HepG2 (cell line): ENCODE measurements around the gene CCDC183. TPM values are rescaled to one million over a fixed set of nuclear protein-coding genes. Genes with fewer than 3 reads are reported as not detected.

Experiments used
- CHCHD3 ChIP-seq: sonication (generic); formaldehyde crosslinking; IDR thresholded peaks from 2 replicates; pipeline ENCODE4 v1.8.0; 2022; ENCODE audit warnings: mild to moderate bottlenecking, missing genetic modification reagents, moderate library complexity
- GATA4 ChIP-seq: sonication (generic); IDR thresholded peaks from 2 replicates; pipeline ENCODE4 v1.6.1; 2016; ENCODE audit warnings: antibody characterized with exemption, low read depth, borderline replicate concordance
- HMGXB4 ChIP-seq, 2 experiments: sonication (generic) in 1 of 2; formaldehyde crosslinking in 1 of 2; IDR thresholded peaks; 2 replicates each; pipeline versions ENCODE4 v1.4.0 to v1.6.1; 2018 to 2020; ENCODE audit warnings: missing genetic modification reagents in 2 of 2, borderline replicate concordance in 1 of 2, low read depth in 1 of 2, mild to moderate bottlenecking in 1 of 2, missing biosample characterization in 1 of 2
- HOMEZ ChIP-seq: IDR thresholded peaks from 2 replicates; pipeline ENCODE4 v1.6.1; 2016; ENCODE audit warnings: low read depth
- ISX ChIP-seq: sonication (generic); formaldehyde crosslinking; conservative IDR thresholded peaks from 2 replicates; pipeline ENCODE4 v1.5.0; 2020; ENCODE audit warnings: missing genetic modification reagents
- MTF1 ChIP-seq: sonication (generic); formaldehyde crosslinking; IDR thresholded peaks from 2 replicates; pipeline ENCODE4 v1.5.0; 2020; ENCODE audit warnings: missing genetic modification reagents
- NPAS2 ChIP-seq: sonication (generic); formaldehyde crosslinking; IDR thresholded peaks from 2 replicates; pipeline ENCODE4 v1.8.0; 2022; ENCODE audit warnings: mild to moderate bottlenecking, missing genetic modification reagents, borderline replicate concordance
- SALL2 ChIP-seq: sonication (generic); formaldehyde crosslinking; IDR thresholded peaks from 2 replicates; pipeline ENCODE4 v1.8.1; 2023; ENCODE audit warnings: mild to moderate bottlenecking, missing genetic modification reagents, inconsistent platforms
- SPEN ChIP-seq: sonication (generic); formaldehyde crosslinking; IDR thresholded peaks from 2 replicates; pipeline ENCODE4 v1.5.1; 2020; ENCODE audit warnings: low read depth, mild to moderate bottlenecking, missing genetic modification reagents
- TBL1XR1 ChIP-seq: fragments of 150-350 bp; IDR thresholded peaks from 2 replicates; pipeline ENCODE4 v1.6.1; 2014; ENCODE audit warnings: borderline replicate concordance, low read length; ENCODE audit not compliant: partially characterized antibody
- ZBTB34 ChIP-seq: sonication (generic); formaldehyde crosslinking; IDR thresholded peaks from 2 replicates; pipeline ENCODE4 v1.8.0; 2022; ENCODE audit warnings: mild to moderate bottlenecking, missing genetic modification reagents
- ZNF792 ChIP-seq: IDR thresholded peaks from 2 replicates; pipeline ENCODE4 v1.6.1; 2016
- polyA plus RNA-seq, 8 experiments: library from polyadenylated mRNA; depleted of rRNA in 3 of 8; stranded (reverse) in 7 of 8; unstranded in 1 of 8; fragments of >200 nt; fragmentation: Illumina TruSeq in 4 of 8; extraction: Trizol in 4 of 8; gene quantifications; 2 replicates each; pipeline versions ENCODE4 v1.2.1 to v1.2.3, GENCODE V29; 2011 to 2016; ENCODE audit warnings: low read depth in 4 of 8, missing spikeins in 1 of 8, mixed read lengths in 1 of 8; ENCODE audit not compliant: insufficient read depth in 1 of 8
- total RNA-seq, 5 experiments: library from RNA; depleted of rRNA; stranded (reverse); fragments of >200 nt; fragmentation: Illumina TruSeq; extraction: Trizol; gene quantifications; 2 replicates each; pipeline ENCODE4 v1.2.3, GENCODE V29; 2016; ENCODE audit warnings: low read depth in 1 of 5
- TF ChIP-seq, protein P1 (sequence below): sonication (generic); formaldehyde crosslinking; IDR thresholded peaks from 2 replicates; pipeline ENCODE4 v1.4.0; 2020; ENCODE audit warnings: mild to moderate bottlenecking, missing genetic modification reagents, borderline replicate concordance
- TF ChIP-seq, protein P2 (sequence below): sonication (generic); formaldehyde crosslinking; IDR thresholded peaks from 2 replicates; pipeline ENCODE4 v1.8.1; 2023; ENCODE audit warnings: mild to moderate bottlenecking, missing genetic modification reagents

Gene CCDC183
- total and polyA plus RNA-seq, 2 of the 13 experiments (the other 11 are each of a cell fraction or from before 2014, with no cell fraction given) = 5.0 to 66.4 TPM

- TF ChIP-seq CHCHD3 (CRISPR knock-in tag) (no peak), NPAS2 (CRISPR knock-in tag) (no peak), MTF1 (no peak), SPEN (CRISPR knock-in tag) (peak; percentile 55; the same call in 1 of the 2 replicates), ZNF792 (CRISPR knock-in tag) (no peak; the same call in 1 of the 2 replicates), TBL1XR1 (no peak), ISX (CRISPR knock-in tag) (no peak), GATA4 (0 out of 2 replicates have a peak, but pooled peaks have one; percentile 19), HOMEZ (CRISPR knock-in tag) (no peak), SALL2 (CRISPR knock-in tag) (0 out of 2 replicates have a peak, but pooled peaks have one; percentile 29), ZBTB34 (CRISPR knock-in tag) (0 out of 2 replicates have a peak, but pooled peaks have one; percentile 26), HMGXB4 (CRISPR knock-in tag; IDR thresholded peaks at IDR 0.05; ENCODE audit: borderline replicate concordance in 1 of 2, low read depth in 1 of 2) (0 out of 4 replicates have a peak, but pooled peaks of 1 of the 2 experiments have one; percentile 37)
- TF ChIP-seq, protein P1, sequence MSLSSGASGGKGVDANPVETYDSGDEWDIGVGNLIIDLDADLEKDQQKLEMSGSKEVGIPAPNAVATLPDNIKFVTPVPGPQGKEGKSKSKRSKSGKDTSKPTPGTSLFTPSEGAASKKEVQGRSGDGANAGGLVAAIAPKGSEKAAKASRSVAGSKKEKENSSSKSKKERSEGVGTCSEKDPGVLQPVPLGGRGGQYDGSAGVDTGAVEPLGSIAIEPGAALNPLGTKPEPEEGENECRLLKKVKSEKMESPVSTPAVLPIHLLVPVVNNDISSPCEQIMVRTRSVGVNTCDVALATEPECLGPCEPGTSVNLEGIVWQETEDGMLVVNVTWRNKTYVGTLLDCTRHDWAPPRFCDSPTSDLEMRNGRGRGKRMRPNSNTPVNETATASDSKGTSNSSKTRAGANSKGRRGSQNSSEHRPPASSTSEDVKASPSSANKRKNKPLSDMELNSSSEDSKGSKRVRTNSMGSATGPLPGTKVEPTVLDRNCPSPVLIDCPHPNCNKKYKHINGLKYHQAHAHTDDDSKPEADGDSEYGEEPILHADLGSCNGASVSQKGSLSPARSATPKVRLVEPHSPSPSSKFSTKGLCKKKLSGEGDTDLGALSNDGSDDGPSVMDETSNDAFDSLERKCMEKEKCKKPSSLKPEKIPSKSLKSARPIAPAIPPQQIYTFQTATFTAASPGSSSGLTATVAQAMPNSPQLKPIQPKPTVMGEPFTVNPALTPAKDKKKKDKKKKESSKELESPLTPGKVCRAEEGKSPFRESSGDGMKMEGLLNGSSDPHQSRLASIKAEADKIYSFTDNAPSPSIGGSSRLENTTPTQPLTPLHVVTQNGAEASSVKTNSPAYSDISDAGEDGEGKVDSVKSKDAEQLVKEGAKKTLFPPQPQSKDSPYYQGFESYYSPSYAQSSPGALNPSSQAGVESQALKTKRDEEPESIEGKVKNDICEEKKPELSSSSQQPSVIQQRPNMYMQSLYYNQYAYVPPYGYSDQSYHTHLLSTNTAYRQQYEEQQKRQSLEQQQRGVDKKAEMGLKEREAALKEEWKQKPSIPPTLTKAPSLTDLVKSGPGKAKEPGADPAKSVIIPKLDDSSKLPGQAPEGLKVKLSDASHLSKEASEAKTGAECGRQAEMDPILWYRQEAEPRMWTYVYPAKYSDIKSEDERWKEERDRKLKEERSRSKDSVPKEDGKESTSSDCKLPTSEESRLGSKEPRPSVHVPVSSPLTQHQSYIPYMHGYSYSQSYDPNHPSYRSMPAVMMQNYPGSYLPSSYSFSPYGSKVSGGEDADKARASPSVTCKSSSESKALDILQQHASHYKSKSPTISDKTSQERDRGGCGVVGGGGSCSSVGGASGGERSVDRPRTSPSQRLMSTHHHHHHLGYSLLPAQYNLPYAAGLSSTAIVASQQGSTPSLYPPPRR (CRISPR knock-in tag) = peak; percentile 80
- TF ChIP-seq, protein P2, sequence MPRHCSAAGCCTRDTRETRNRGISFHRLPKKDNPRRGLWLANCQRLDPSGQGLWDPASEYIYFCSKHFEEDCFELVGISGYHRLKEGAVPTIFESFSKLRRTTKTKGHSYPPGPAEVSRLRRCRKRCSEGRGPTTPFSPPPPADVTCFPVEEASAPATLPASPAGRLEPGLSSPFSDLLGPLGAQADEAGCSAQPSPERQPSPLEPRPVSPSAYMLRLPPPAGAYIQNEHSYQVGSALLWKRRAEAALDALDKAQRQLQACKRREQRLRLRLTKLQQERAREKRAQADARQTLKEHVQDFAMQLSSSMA (CRISPR knock-in tag) = no peak
Measured at GRCh38 chr9:136840877-136841645, 44.9 kb downstream of the CCDC183 start (continued).
